GM12872 (cell line): Measurements from ENCODE around the gene JMY.

ENCODE experiments used
- TF ChIP-seq, protein P1 (sequence below): IDR thresholded peaks from 3 replicates; pipeline ENCODE4 v1.5.1; 2011; ENCODE audit warnings: low read depth, mild to moderate bottlenecking, low read length, moderate library complexity; ENCODE audit not compliant: insufficient read depth

The JMY gene

DNA sequence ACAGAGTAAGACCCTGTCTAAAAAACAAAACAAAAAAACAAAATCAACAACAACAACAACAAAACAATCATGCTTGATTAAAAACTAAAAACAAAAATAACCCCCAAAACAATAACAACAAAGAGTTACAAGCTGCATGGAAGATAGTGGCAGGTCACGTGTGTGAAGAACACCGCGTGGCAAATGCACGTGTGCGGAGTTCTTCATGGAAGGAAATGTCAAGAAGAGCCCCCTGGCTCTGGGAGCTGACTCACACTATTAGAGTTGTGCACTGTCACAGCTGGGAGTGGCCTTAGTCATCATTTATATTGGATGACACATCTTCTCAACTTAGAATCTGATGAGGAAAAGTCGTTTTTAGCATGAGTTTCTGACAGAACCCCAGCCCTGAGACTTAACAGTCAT, 110.5 kb downstream of the JMY start:
- TF ChIP-seq, protein P1, sequence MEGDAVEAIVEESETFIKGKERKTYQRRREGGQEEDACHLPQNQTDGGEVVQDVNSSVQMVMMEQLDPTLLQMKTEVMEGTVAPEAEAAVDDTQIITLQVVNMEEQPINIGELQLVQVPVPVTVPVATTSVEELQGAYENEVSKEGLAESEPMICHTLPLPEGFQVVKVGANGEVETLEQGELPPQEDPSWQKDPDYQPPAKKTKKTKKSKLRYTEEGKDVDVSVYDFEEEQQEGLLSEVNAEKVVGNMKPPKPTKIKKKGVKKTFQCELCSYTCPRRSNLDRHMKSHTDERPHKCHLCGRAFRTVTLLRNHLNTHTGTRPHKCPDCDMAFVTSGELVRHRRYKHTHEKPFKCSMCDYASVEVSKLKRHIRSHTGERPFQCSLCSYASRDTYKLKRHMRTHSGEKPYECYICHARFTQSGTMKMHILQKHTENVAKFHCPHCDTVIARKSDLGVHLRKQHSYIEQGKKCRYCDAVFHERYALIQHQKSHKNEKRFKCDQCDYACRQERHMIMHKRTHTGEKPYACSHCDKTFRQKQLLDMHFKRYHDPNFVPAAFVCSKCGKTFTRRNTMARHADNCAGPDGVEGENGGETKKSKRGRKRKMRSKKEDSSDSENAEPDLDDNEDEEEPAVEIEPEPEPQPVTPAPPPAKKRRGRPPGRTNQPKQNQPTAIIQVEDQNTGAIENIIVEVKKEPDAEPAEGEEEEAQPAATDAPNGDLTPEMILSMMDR, result no peak

DNA sequence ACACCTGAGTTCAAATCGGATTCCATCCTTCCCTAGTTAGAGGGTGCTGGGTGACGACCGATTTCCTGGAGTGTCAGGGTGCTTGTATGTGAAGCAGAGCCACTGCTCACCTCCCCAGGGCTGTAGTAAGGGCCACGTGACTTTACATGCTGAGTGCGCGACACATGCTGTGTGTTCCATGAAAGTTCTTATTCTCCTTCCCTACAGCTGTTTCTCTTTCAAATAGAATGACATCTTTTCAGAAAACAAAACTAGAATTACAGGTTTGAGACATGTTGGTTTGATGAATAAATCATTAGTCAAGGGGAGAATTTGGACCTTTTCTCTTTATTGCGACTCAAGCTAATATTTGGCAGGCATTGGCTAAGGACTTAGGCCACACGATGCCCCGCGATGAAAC, 113.1 kb downstream of the JMY start:
- TF ChIP-seq, protein P1, result no peak

DNA sequence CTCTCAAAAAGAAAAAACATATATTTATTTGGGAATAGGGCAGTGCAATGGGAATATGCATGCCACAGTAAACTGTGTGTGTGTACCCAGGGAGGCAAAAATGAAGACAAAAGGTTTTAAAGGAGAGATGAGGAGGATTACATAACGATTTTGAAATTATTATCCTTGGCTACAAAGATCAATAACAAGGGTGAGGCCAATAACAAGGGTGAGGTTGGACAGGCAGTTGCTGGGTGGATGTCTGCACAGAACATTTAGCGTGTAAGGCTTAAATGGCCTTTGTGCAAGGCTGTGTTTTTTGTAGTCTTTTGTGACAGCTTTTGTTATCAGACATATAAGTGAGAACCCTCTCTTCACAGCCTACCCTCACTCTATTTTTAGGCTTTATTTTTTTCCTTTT, 114.0 kb downstream of the JMY start:
- TF ChIP-seq, protein P1, result no peak

DNA sequence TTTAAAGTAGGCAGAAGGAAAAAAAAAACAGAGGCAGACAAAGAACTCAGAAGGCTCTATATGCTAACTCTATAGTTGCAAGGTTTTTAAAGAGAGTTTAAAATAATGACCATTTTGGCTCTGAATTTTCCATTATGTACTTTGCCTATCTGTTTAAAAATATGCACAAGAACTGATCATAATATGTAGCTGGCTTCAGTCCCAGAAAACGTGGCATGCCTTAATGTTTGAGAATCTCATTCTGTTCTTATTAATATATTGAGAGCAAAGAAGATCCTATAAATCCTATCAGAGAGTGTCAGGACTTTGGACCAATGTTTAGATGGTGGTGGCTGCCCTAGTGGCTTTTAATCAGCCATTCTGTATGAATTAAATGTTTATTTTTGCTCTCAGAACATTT, 121.5 kb downstream of the JMY start:
- TF ChIP-seq, protein P1, result no peak
